NCI-H1417 treated with DMSO at 0.1 percent for 48 hours (cell line): ENCODE results near the gene CYB5R4.
"Not testable (repeated sequence)": the region's sequence is repeated elsewhere in the genome, so short reads cannot be mapped to it uniquely, and the experiment has no call there.

Experiments used
- DNase-seq: peaks from one replicate; lab custom pipeline; 2025; lab: John Stamatoyannopoulos, UW

The CYB5R4 gene

GRCh38 chr6:83914953-83915352 is 55.5 kb downstream of the CYB5R4 start:
- no peak for DNase-seq

- DNase-seq = no peak
These were observed 57.5 kb downstream of the CYB5R4 start for GRCh38 chr6:83917001-83917400.

- no peak for DNase-seq
These were observed 60.5 kb downstream of the CYB5R4 start for GRCh38 chr6:83920017-83920416.

GRCh38 chr6:83921315-83921714 is 61.8 kb downstream of the CYB5R4 start:
- DNase-seq = no peak

- no peak for DNase-seq
These were observed 68.0 kb downstream of the CYB5R4 start for GRCh38 chr6:83927470-83927869.

- no peak for DNase-seq
These were observed 68.8 kb downstream of the CYB5R4 start for GRCh38 chr6:83928286-83928685.

- DNase-seq = not testable (repeated sequence)
These were observed 86.8 kb downstream of the CYB5R4 start for GRCh38 chr6:83946201-83946833.

GRCh38 chr6:83947983-83948382 is 88.5 kb downstream of the CYB5R4 start:
- DNase-seq = not testable (repeated sequence)

- no peak for DNase-seq
These were observed 89.4 kb downstream of the CYB5R4 start for GRCh38 chr6:83948851-83949250.

- DNase-seq = not testable (repeated sequence)
These were observed 91.9 kb downstream of the CYB5R4 start for GRCh38 chr6:83951423-83951822.

- DNase-seq = no peak
These were observed 93.3 kb downstream of the CYB5R4 start for GRCh38 chr6:83952830-83953229.

GRCh38 chr6:83954371-83954770 is 94.9 kb downstream of the CYB5R4 start:
- no peak for DNase-seq

- DNase-seq = no peak
These were observed 98.8 kb downstream of the CYB5R4 start for GRCh38 chr6:83958241-83958685.

- DNase-seq = no peak
These were observed 101.2 kb downstream of the CYB5R4 start for GRCh38 chr6:83960664-83961063.

GRCh38 chr6:83962582-83962981 is 103.1 kb downstream of the CYB5R4 start:
- DNase-seq = no peak

GRCh38 chr6:83966539-83966938 is 107.0 kb downstream of the CYB5R4 start:
- no peak for DNase-seq

GRCh38 chr6:83970582-83970981 is 111.1 kb downstream of the CYB5R4 start:
- DNase-seq = no peak

GRCh38 chr6:83974409-83975050 is 115.0 kb downstream of the CYB5R4 start:
- no peak for DNase-seq

- no peak for DNase-seq
These were observed 116.7 kb downstream of the CYB5R4 start for GRCh38 chr6:83976037-83976755.

GRCh38 chr6:83976871-83977270 is 117.4 kb downstream of the CYB5R4 start:
- no peak for DNase-seq

GRCh38 chr6:83978324-83978734 is 118.8 kb downstream of the CYB5R4 start:
- no peak for DNase-seq

GRCh38 chr6:83978997-83979396 is 119.5 kb downstream of the CYB5R4 start:
- no peak for DNase-seq

GRCh38 chr6:83984411-83984810 is 124.9 kb downstream of the CYB5R4 start:
- no peak for DNase-seq
